ENCODE measurements around the gene TGM1.

GRCh38 chr14:24215495-24216344 is 47.3 kb downstream of the TGM1 start, which contains the start of gene MDP1:
- TF ChIP-seq CTCF (IDR thresholded peaks at IDR 0.05) (peak; percentile 49 to 60 (median 53)), POLR2A (IDR thresholded peaks at IDR 0.05; ENCODE audit: low read depth) (peak; percentile 50), POLR2AphosphoS5 (IDR thresholded peaks at IDR 0.05) (peak; percentile 95 to 97), EP300 (IDR thresholded peaks at IDR 0.05) (no peak)
